SU-DHL-6 (cell line): ENCODE results near the gene LRP1B.

Experiments
- CTCF ChIP-seq: fragments of 200-600 bp; sonication (generic); IDR thresholded peaks from one replicate; pipeline ENCODE4 v1.5.1; 2017; ENCODE audit warnings: antibody characterized with exemption, mild to moderate bottlenecking, low read length, moderate library complexity; ENCODE audit not compliant: insufficient read depth, poor library complexity, severe bottlenecking
- EZH2phosphoT487 ChIP-seq: fragments of 200-600 bp; sonication (generic), shearing (Covaris generic); conservative IDR thresholded peaks from 2 replicates; pipeline ENCODE4 v1.6.1; 2018; ENCODE audit warnings: mild to moderate bottlenecking, antibody characterized with exemption, low read length, moderate library complexity, mixed read lengths

GRCh38 chr2:142044197-142044596, 86.6 kb downstream of the LRP1B start:
- TF ChIP-seq CTCF (no peak), EZH2phosphoT487 (no peak)
